ENCODE results near the gene HTR4. TPM values are rescaled to one million over a fixed set of nuclear protein-coding genes. Genes with fewer than 3 reads are reported as not detected.

The HTR4 gene
- polyA plus RNA-seq, 6 donors from 2014 or later, result not detected

DNA sequence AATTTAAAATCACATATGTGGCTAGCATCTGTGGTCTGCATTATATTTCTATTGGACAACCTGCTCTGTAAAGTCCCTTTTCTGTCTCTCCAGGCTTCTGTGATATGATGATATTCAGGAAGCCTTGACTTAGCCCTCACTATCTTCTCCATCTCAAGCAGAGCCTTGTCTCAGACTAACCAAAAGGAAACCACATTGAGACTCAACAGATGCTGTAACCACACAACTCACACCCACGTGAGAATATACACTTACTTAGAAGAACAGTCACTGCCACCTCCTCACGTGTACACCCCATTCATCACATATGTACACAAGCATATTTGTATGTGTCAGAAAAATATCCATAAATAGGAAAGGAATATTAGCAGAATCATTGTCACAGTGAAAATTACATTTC lies 33.6 kb downstream of the HTR4 start:
- DNase-seq (no peak), ATAC-seq (ENCODE audit: low read depth in 2 of 2) (no peak)
- Mint-ChIP-seq H3K27ac (no peak overlapping the region), H3K4me3 (no peak overlapping the region), H3K4me1 (no peaks in the 10 kb centered on the region), H3K27me3 (peaks cover 10 to 22% (median 17%) of the 10 kb centered on the region in 3 donors), H3K36me3 (no peaks in the 10 kb centered on the region), H3K9me3 (peaks cover 0 to 5% (median 0%) of the 10 kb centered on the region in 7 donors)

DNA sequence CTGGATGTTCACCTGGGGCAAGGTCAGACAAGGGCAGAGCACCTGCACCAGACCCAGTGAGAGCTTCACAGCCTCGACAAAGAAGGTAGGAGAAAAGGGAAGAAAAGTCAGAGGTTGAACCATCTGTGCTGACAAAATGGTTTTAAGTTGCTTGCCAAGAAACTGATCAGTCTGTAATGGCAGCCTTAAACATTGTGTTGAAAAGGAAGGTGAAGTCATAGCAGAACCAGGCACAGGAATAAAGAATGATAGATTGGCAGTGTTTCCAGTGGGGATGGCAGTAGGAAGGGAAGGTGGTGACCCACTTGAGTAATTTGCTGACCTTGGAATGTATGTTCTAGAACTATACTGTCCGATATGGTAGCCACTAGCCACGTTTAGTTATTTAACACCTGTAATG lies 34.2 kb downstream of the HTR4 start:
- DNase-seq (no peak), ATAC-seq (ENCODE audit: low read depth in 2 of 2) (no peak)
- Mint-ChIP-seq H3K4me3 (no peak overlapping the region), H3K9me3 (peaks cover 0 to 5% (median 0%) of the 10 kb centered on the region in 7 donors), H3K36me3 (no peaks in the 10 kb centered on the region), H3K27me3 (peaks cover 10 to 22% (median 17%) of the 10 kb centered on the region in 3 donors), H3K4me1 (no peaks in the 10 kb centered on the region), H3K27ac (no peak overlapping the region)

DNA sequence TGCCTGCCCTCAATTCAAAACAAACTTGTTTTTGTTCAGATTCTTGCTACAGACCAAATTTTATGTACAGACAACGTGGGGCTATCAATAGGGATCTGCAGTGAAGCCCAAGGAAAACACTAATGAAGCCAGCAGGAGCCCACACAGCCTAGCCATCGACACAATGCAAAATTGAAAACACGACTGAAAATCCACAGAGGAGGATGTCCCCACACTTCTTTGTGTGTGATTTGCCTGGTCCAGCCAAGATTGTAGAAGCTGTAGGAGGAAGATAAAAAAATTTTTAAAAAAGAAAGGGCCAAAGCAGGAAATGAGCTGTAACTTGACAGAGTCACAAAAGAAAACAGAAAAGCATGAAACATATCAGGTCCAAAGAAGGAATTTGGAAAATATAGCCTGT lies 34.8 kb downstream of the HTR4 start:
- Mint-ChIP-seq H3K9me3 (peaks cover 0 to 5% (median 0%) of the 10 kb centered on the region in 7 donors), H3K27me3 (peaks cover 10 to 22% (median 17%) of the 10 kb centered on the region in 3 donors), H3K4me1 (no peaks in the 10 kb centered on the region), H3K4me3 (no peak overlapping the region), H3K36me3 (no peaks in the 10 kb centered on the region), H3K27ac (no peak overlapping the region)
- ATAC-seq (ENCODE audit: low read depth in 2 of 2) (no peak), DNase-seq (no peak)

DNA sequence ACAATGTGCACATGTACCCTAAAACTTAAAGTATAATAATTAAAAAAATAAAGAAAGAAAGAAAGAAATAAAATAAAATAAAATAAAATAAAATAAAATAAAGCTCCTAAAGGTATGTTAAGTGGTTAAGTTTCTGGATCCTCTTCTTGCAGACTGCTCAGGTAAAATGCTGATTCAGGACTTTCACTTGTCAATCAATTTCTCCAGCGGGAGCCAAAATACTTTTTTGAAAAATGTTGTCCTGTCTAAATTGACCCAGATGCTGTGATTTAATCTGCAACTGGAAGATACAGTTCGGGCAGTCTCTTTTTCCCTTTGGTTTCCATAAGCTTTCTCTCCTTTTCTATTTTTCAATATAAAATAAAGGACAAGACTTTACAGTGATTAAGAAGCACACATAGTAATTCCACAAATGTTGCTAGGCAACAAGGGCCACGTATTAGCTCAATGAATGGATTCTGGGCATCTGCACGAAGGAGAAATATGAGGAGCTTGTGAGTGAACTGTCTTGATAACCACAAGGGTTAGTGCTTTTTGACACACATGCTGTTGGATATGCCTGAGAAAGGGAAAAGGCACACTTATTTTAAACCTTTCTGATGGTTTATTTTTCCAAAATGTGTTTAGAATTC lies 38.6 kb downstream of the HTR4 start:
- peaks cover 0 to 5% (median 0%) of the 10 kb centered on the region in 7 donors for H3K9me3 Mint-ChIP-seq
- peaks cover 4 to 9% (median 6%) of the 10 kb centered on the region in 3 donors for H3K27me3 Mint-ChIP-seq
- DNase-seq, result no peak
- no peak for ATAC-seq (ENCODE audit: low read depth in 2 of 2)
- no peaks in the 10 kb centered on the region for H3K36me3 Mint-ChIP-seq
- no peak overlapping the region for H3K27ac Mint-ChIP-seq
- H3K4me1 Mint-ChIP-seq, result no peaks in the 10 kb centered on the region
- no peak overlapping the region for H3K4me3 Mint-ChIP-seq

DNA sequence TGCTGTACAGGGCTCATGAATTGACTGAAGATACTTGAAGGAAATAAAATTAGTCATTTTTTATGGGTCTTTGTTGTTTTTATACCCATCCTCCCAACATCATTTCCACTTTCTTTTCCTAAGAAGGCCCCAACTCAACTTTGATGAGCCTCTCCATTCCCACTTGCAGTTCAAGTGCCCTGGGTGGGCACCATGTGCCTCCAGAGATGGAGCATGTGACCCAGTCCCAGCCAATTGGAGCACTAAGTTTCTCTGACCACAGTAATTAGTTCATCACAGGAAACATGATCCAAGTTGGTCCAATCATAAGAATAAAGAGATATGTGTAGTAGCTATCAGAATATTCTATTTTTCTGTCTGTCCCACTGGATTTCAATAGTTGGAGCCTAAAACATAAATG lies 46.9 kb downstream of the HTR4 start:
- Mint-ChIP-seq H3K4me1 (no peaks in the 10 kb centered on the region), H3K36me3 (no peaks in the 10 kb centered on the region), H3K27ac (no peak overlapping the region), H3K27me3 (no peaks in the 10 kb centered on the region), H3K9me3 (peaks cover 0 to 4% (median 0%) of the 10 kb centered on the region in 7 donors), H3K4me3 (no peak overlapping the region)
- DNase-seq (no peak), ATAC-seq (ENCODE audit: low read depth in 2 of 2) (no peak)

DNA sequence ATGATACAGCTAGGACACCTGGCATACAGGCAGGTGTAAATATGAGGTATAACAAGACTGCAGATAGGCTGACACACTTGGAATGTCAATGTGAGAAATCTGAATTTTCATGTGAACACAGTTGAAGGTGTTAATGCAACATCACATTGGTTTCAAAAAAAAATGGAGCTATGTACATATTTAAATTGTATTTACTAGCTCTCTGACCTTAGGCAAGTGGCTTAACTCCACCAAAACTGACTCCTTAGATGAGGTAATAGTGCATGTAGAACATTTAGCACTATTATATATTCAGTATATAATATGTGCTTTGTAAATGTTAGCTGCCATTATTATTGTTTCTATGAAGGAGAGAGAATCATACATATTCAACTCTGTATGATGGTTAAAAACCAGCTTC lies 48.0 kb downstream of the HTR4 start:
- ATAC-seq (ENCODE audit: low read depth in 2 of 2) (no peak), DNase-seq (no peak)
- H3K4me1 Mint-ChIP-seq, result no peaks in the 10 kb centered on the region
- H3K27ac Mint-ChIP-seq, result no peak overlapping the region
- peaks cover 0 to 4% (median 0%) of the 10 kb centered on the region in 7 donors for H3K9me3 Mint-ChIP-seq
- H3K27me3 Mint-ChIP-seq, result no peaks in the 10 kb centered on the region
- no peaks in the 10 kb centered on the region for H3K36me3 Mint-ChIP-seq
- H3K4me3 Mint-ChIP-seq, result no peak overlapping the region

DNA sequence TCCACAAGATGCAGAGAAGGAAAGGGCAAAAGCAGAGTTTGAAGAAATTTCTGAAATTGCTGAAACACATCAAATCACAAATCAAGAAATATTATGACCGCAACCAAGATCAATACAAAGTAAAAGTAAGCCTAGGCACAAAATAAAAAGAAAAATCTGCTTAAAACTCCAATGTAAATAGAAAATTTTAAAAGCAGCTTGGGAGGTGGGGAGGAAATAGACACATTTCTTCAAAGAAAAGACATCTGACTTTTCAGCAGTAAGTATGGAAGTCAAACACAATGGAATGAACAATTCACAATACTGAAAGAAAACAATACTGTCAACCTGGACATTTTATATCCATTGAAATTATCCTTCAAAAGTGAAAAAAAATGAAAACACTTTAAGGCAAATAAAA lies 55.1 kb downstream of the HTR4 start:
- H3K4me1 Mint-ChIP-seq, result no peaks in the 10 kb centered on the region
- H3K27me3 Mint-ChIP-seq, result peaks cover 0 to 30% (median 11%) of the 10 kb centered on the region in 3 donors
- H3K4me3 Mint-ChIP-seq, result no peak overlapping the region
- DNase-seq (no peak), ATAC-seq (ENCODE audit: low read depth in 2 of 2) (no peak)
- peaks cover 3 to 15% (median 8%) of the 10 kb centered on the region in 7 donors for H3K9me3 Mint-ChIP-seq
- H3K27ac Mint-ChIP-seq, result no peak overlapping the region
- H3K36me3 Mint-ChIP-seq, result peaks cover 5 to 16% of the 10 kb centered on the region in 2 donors

DNA sequence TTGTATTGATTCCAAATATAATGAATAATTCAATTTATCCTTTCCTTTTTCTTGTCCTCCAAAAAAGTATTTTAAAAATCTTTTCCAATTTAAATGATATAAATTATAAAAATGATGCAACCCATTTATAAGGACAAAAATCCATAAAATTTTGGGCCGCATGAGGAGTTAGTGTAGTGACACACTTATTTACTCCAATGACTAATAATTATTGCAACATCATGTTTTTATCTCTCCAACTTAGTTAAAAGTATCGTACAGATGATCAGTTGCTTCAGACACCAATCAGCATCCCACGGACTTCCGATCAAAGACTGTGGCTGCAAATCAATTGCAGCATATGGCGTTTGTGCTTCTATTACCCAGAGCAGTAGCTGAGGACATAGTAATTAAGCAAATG lies 58.6 kb downstream of the HTR4 start:
- H3K36me3 Mint-ChIP-seq, result peaks cover 5 to 16% of the 10 kb centered on the region in 2 donors
- H3K4me1 Mint-ChIP-seq, result no peaks in the 10 kb centered on the region
- no peak for DNase-seq
- peaks cover 0 to 30% (median 16%) of the 10 kb centered on the region in 3 donors for H3K27me3 Mint-ChIP-seq
- no peak overlapping the region for H3K4me3 Mint-ChIP-seq
- H3K9me3 Mint-ChIP-seq, result peaks cover 3 to 15% (median 8%) of the 10 kb centered on the region in 7 donors
- no peak overlapping the region for H3K27ac Mint-ChIP-seq
- no peak for ATAC-seq (ENCODE audit: low read depth in 2 of 2)

DNA sequence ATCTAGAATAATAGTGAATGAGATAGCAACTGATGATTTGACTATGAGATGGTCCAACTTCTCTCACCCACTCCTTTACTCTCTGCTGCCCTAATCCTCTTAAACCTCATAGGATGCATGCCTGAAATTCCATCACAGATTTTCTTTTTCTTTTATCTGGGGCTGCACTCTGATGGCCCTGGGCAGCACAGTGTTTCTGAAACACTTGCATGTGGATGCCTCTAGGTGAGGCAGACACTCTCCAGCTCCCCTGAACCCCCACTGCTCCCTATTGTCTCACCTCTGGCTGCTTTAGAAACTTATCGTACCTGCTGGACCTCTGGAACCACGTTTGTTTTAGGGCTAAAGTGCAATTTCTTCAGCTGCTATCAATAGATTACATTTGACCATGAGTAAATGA lies 67.5 kb downstream of the HTR4 start:
- Mint-ChIP-seq H3K27me3 (no peaks in the 10 kb centered on the region), H3K36me3 (no peaks in the 10 kb centered on the region), H3K9me3 (no peaks in the 10 kb centered on the region), H3K27ac (no peak overlapping the region), H3K4me1 (no peaks in the 10 kb centered on the region), H3K4me3 (no peak overlapping the region)
- DNase-seq (no peak), ATAC-seq (ENCODE audit: low read depth in 2 of 2) (no peak)

DNA sequence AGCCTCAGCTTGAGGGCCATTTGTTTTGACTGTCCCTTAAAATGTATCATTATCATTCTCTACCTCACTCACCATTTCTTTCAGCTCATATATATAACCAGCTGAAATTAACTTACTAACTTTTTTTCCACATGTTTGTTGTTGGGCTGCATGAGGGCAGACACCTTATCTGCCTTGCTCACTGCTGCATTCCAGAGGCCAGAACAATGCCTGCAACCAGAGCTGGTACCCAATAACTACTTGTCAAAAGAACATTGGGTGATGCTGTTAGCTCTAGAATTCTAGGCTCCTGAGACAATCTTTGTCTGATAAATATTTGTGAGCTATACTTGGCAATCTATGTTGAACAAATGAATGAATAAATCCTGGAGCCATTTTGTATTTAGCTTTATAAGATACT lies 68.3 kb downstream of the HTR4 start:
- no peaks in the 10 kb centered on the region for H3K27me3 Mint-ChIP-seq
- H3K4me3 Mint-ChIP-seq, result no peak overlapping the region
- ATAC-seq (ENCODE audit: low read depth in 2 of 2) (no peak), DNase-seq (no peak)
- H3K27ac Mint-ChIP-seq, result no peak overlapping the region
- no peaks in the 10 kb centered on the region for H3K4me1 Mint-ChIP-seq
- H3K9me3 Mint-ChIP-seq, result peaks cover 0 to 4% (median 0%) of the 10 kb centered on the region in 7 donors
- no peaks in the 10 kb centered on the region for H3K36me3 Mint-ChIP-seq

DNA sequence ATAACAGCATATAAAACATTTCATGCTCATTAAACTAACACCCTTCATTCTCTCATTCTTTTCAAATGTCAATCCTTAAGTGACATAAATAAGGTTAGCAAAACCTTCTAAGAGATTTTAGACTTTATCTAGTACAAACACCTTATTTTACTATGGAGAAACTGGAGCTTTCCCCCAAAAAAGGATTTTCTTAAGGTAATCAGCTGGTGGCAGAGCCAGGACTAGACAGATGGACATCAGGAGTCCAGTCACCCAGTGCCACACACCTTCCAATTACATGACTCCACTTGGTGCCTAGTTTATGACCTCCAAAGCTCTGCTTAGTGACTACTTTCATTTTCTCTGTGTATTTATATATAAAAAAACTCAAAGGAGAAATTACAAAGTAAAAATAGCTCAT lies 70.2 kb downstream of the HTR4 start:
- Mint-ChIP-seq H3K4me1 (no peaks in the 10 kb centered on the region), H3K36me3 (no peaks in the 10 kb centered on the region), H3K9me3 (peaks cover 0 to 16% (median 9%) of the 10 kb centered on the region in 7 donors), H3K4me3 (no peak overlapping the region), H3K27me3 (no peaks in the 10 kb centered on the region), H3K27ac (no peak overlapping the region)
- no peak for ATAC-seq (ENCODE audit: low read depth in 2 of 2)
- no peak for DNase-seq

DNA sequence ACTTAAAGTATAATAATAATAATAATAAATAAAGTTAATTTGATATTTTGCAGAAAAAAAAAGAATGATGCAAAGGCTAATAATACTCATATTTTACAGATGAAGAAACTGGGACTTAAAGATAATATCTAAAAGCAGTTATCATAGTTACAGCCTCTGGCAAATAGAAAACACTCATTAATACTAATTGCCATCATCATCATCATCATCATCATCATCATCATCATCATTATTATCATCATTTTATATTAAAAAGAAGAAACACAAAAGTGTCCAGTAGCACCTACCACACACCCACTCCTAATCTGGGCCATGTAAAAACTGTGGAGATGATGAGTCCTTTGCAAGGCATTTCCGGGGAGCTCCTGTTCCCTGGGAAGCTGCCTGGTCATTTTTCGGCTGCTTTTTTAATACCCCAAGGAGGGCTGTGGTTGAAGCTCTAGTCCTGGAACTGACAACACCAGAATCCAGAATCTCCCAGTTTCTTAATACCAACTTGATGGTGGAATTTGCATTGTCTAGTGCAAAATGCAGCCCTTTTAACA lies 70.8 kb downstream of the HTR4 start:
- H3K4me1 Mint-ChIP-seq, result no peaks in the 10 kb centered on the region
- peaks cover 0 to 18% (median 9%) of the 10 kb centered on the region in 7 donors for H3K9me3 Mint-ChIP-seq

DNA sequence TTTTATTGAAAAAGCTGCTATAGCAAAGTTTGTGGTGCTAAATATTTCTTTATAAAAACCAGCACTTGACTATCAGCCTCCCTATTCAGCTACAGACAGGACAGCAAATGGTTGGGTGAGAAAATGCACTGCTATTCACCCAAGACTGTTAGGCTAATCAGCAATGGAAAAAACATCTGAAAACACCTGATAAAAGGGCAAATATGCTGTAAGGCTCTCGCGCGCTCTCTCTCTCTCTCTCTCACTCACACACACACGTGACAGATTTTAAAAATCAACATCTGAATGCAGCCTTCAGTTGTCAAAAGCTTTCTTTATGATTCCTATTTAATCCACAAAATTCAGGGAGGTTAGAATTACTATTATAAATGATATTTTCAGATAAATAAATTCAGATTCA lies 80.2 kb downstream of the HTR4 start:
- DNase-seq (no peak), ATAC-seq (ENCODE audit: low read depth in 2 of 2) (no peak)
- Mint-ChIP-seq H3K9me3 (peaks cover 0 to 5% (median 0%) of the 10 kb centered on the region in 7 donors), H3K27me3 (peaks cover 0 to 22% (median 20%) of the 10 kb centered on the region in 3 donors), H3K27ac (no peak overlapping the region), H3K4me3 (no peak overlapping the region), H3K4me1 (no peaks in the 10 kb centered on the region), H3K36me3 (no peaks in the 10 kb centered on the region)

More for the DNA sequence above, 70.8 kb downstream of the HTR4 start:
- no peaks in the 10 kb centered on the region for H3K27me3 Mint-ChIP-seq
- DNase-seq, result no peak
- H3K27ac Mint-ChIP-seq, result no peak overlapping the region
- no peaks in the 10 kb centered on the region for H3K36me3 Mint-ChIP-seq
- no peak for ATAC-seq (ENCODE audit: low read depth in 2 of 2)
- no peak overlapping the region for H3K4me3 Mint-ChIP-seq

DNA sequence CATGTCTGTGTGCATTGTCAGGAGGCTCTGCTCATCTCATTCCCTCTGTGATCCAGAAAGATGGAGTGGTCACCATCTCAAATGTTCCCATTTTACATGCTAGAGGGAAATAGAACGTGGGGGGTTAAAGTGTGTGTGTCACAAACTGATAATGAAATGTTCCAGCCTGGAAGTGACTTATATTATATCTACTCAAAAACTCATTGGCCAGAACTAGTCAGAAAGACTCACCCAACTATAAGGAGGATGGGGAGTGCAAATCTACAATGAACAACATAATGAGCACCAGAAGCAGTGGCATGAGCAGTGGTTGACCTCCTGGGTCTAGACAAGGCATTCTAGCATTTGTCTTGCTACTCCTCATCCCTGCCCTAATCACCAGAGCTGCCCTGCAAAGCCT lies 81.0 kb downstream of the HTR4 start:
- Mint-ChIP-seq H3K4me3 (no peak overlapping the region), H3K27ac (no peak overlapping the region), H3K4me1 (no peaks in the 10 kb centered on the region), H3K36me3 (no peaks in the 10 kb centered on the region), H3K27me3 (peaks cover 0 to 24% (median 22%) of the 10 kb centered on the region in 3 donors), H3K9me3 (peaks cover 0 to 4% (median 0%) of the 10 kb centered on the region in 7 donors)
- ATAC-seq (ENCODE audit: low read depth in 2 of 2) (no peak), DNase-seq (no peak)
